WTC11 (cell line): ENCODE measurements around the gene CHIT1.
"Not testable (repeated sequence)": the region's sequence is repeated elsewhere in the genome, so short reads cannot be mapped to it uniquely, and the experiment has no call there.

ENCODE experiments used
- FOXP1 ChIP-seq: sonication (generic); formaldehyde crosslinking; IDR thresholded peaks from 2 replicates; pipeline ENCODE4 v1.8.0; 2022; ENCODE audit warnings: missing genetic modification reagents, mild to moderate bottlenecking, moderate library complexity, borderline replicate concordance
- TF ChIP-seq, protein P1 (sequence below): fragments of 200-600 bp; IDR thresholded peaks from 2 replicates; pipeline ENCODE4 v1.8.0; 2022; ENCODE audit warnings: antibody characterized with exemption

DNA sequence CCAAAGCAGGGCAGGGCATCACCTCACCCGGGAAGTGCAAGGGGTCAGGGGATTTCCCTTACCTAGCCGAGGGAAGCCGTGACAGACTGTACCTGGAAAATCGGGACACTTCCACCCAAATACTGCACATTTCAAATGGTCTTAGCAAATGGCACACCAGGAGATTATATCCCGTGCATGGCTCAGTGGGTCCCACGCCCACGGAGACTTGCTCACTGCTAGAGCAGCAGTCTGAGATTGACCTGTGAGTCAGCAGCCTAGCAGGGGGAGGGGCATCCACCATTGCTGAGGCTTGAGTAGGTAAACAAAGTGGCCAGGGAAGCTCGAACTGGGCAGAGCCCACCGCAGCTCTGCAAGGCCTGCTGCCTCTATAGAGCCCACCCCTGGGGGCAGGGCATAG, 27.2 kb upstream of the CHIT1 start:
- TF ChIP-seq, protein P1, sequence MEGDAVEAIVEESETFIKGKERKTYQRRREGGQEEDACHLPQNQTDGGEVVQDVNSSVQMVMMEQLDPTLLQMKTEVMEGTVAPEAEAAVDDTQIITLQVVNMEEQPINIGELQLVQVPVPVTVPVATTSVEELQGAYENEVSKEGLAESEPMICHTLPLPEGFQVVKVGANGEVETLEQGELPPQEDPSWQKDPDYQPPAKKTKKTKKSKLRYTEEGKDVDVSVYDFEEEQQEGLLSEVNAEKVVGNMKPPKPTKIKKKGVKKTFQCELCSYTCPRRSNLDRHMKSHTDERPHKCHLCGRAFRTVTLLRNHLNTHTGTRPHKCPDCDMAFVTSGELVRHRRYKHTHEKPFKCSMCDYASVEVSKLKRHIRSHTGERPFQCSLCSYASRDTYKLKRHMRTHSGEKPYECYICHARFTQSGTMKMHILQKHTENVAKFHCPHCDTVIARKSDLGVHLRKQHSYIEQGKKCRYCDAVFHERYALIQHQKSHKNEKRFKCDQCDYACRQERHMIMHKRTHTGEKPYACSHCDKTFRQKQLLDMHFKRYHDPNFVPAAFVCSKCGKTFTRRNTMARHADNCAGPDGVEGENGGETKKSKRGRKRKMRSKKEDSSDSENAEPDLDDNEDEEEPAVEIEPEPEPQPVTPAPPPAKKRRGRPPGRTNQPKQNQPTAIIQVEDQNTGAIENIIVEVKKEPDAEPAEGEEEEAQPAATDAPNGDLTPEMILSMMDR = not testable (repeated sequence)
- TF ChIP-seq FOXP1 (CRISPR knock-in tag) = not testable (repeated sequence)
